ENCODE results near the gene ST6GALNAC6. TPM values are rescaled to one million over a fixed set of nuclear protein-coding genes. Genes with fewer than 3 reads are reported as not detected.

ST6GALNAC6 gene
- polyA plus RNA-seq, 1 donor from 2014 or later = 44.2 TPM

GRCh38 chr9:127858041-127858512, 41.3 kb downstream of the ST6GALNAC6 start:
- H3K9me2 ChIP-seq (ENCODE audit: insufficient read depth, low read length) = no peaks in the 10 kb centered on the region
- no peaks in the 10 kb centered on the region for H4K20me1 ChIP-seq (ENCODE audit: insufficient read depth)
- H3F3A ChIP-seq (ENCODE audit: insufficient read depth, low read length, poor library complexity, severe bottlenecking) = no peaks in the 10 kb centered on the region
- H3K4me2 ChIP-seq (ENCODE audit: low read length) = no peak overlapping the region
- H3K9ac ChIP-seq (ENCODE audit: low read length) = no peak overlapping the region
- no peak for TF ChIP-seq CTCF (IDR thresholded peaks at IDR 0.05; ENCODE audit: poor library complexity, severe bottlenecking)
- TF ChIP-seq EP300 (conservative IDR thresholded peaks at IDR 0.05; ENCODE audit: poor library complexity, severe bottlenecking) = no peak
- no peak for TF ChIP-seq EZH2 (IDR thresholded peaks at IDR 0.05; ENCODE audit: borderline replicate concordance, insufficient read depth, low read length, poor library complexity, severe bottlenecking)
- no peak for TF ChIP-seq TAF1 (IDR thresholded peaks at IDR 0.05; ENCODE audit: low read depth)
- no peak for TF ChIP-seq MXI1 (conservative IDR thresholded peaks at IDR 0.05; ENCODE audit: poor library complexity, severe bottlenecking)
- TF ChIP-seq, protein P1, sequence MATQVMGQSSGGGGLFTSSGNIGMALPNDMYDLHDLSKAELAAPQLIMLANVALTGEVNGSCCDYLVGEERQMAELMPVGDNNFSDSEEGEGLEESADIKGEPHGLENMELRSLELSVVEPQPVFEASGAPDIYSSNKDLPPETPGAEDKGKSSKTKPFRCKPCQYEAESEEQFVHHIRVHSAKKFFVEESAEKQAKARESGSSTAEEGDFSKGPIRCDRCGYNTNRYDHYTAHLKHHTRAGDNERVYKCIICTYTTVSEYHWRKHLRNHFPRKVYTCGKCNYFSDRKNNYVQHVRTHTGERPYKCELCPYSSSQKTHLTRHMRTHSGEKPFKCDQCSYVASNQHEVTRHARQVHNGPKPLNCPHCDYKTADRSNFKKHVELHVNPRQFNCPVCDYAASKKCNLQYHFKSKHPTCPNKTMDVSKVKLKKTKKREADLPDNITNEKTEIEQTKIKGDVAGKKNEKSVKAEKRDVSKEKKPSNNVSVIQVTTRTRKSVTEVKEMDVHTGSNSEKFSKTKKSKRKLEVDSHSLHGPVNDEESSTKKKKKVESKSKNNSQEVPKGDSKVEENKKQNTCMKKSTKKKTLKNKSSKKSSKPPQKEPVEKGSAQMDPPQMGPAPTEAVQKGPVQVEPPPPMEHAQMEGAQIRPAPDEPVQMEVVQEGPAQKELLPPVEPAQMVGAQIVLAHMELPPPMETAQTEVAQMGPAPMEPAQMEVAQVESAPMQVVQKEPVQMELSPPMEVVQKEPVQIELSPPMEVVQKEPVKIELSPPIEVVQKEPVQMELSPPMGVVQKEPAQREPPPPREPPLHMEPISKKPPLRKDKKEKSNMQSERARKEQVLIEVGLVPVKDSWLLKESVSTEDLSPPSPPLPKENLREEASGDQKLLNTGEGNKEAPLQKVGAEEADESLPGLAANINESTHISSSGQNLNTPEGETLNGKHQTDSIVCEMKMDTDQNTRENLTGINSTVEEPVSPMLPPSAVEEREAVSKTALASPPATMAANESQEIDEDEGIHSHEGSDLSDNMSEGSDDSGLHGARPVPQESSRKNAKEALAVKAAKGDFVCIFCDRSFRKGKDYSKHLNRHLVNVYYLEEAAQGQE (IDR thresholded peaks at IDR 0.05; ENCODE audit: borderline replicate concordance) = no peak
- no peak for TF ChIP-seq RAD21 (conservative IDR thresholded peaks at IDR 0.05)
- TF ChIP-seq SMC3 (conservative IDR thresholded peaks at IDR 0.05; ENCODE audit: poor library complexity) = no peak
- no peak for TF ChIP-seq POLR2AphosphoS5 (IDR thresholded peaks at IDR 0.05)
- H3K27me3 ChIP-seq (ENCODE audit: insufficient read depth, low read depth, low read length) = no peaks in the 10 kb centered on the region
- no peaks in the 10 kb centered on the region for H3K36me3 ChIP-seq (ENCODE audit: insufficient read depth, low read length)
- H3K4me3 ChIP-seq (ENCODE audit: low read length) = no peak overlapping the region
- no peaks in the 10 kb centered on the region for H3K9me3 ChIP-seq (ENCODE audit: low read length)
- no peak overlapping the region for H2AFZ ChIP-seq (ENCODE audit: low read depth, low read length)
- no peak overlapping the region for H3K27ac ChIP-seq (ENCODE audit: low read length)
- no peaks in the 10 kb centered on the region for H3K79me2 ChIP-seq (replicated peaks; ENCODE audit: insufficient read depth, low read length)

DNA sequence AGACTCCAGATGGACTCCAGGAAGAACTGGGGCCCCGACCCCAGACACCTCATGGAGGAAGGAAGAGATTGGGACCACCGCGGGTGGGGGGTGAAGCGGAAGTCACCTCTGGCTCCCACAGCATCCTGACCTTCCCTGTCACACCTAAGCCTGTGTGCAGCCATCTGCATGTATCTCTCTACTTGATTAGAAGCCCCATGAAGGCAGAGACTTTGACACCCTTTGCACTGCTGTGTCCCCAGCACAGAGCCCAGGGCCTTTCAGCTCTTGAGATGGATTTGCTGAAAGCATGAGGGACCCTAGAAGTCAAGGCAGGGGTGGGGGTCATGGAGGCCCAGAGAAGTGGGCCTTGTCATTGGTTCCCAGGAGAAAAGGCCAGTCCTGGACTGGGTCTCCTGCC, 42.1 kb downstream of the ST6GALNAC6 start:
- Histone ChIP-seq H3K4me2 (ENCODE audit: low read length) (no peak overlapping the region), H3K36me3 (ENCODE audit: insufficient read depth, low read length) (no peaks in the 10 kb centered on the region), H3K4me3 (ENCODE audit: low read length) (no peak overlapping the region), H3K9me2 (ENCODE audit: insufficient read depth, low read length) (no peaks in the 10 kb centered on the region), H3K27ac (ENCODE audit: low read length) (no peak overlapping the region), H3K9me3 (ENCODE audit: low read length) (no peaks in the 10 kb centered on the region), H3K79me2 (replicated peaks; ENCODE audit: insufficient read depth, low read length) (no peaks in the 10 kb centered on the region), H3K27me3 (ENCODE audit: insufficient read depth, low read depth, low read length) (no peaks in the 10 kb centered on the region), H4K20me1 (ENCODE audit: insufficient read depth) (no peaks in the 10 kb centered on the region), H3F3A (ENCODE audit: insufficient read depth, low read length, poor library complexity, severe bottlenecking) (no peaks in the 10 kb centered on the region), H3K9ac (ENCODE audit: low read length) (no peak overlapping the region), H2AFZ (ENCODE audit: low read depth, low read length) (no peak overlapping the region)
- TF ChIP-seq RAD21 (conservative IDR thresholded peaks at IDR 0.05) (no peak), MXI1 (conservative IDR thresholded peaks at IDR 0.05; ENCODE audit: poor library complexity, severe bottlenecking) (no peak), TAF1 (IDR thresholded peaks at IDR 0.05; ENCODE audit: low read depth) (no peak), POLR2AphosphoS5 (IDR thresholded peaks at IDR 0.05) (no peak), EP300 (conservative IDR thresholded peaks at IDR 0.05; ENCODE audit: poor library complexity, severe bottlenecking) (no peak), EZH2 (IDR thresholded peaks at IDR 0.05; ENCODE audit: borderline replicate concordance, insufficient read depth, low read length, poor library complexity, severe bottlenecking) (no peak), CTCF (IDR thresholded peaks at IDR 0.05; ENCODE audit: poor library complexity, severe bottlenecking) (no peak), SMC3 (conservative IDR thresholded peaks at IDR 0.05; ENCODE audit: poor library complexity) (no peak)
- TF ChIP-seq, protein P1 (IDR thresholded peaks at IDR 0.05; ENCODE audit: borderline replicate concordance) = no peak

Data from neural cell (in vitro differentiated cells).